ENCODE results near the gene MBOAT1. TPM values are rescaled to one million over a fixed set of nuclear protein-coding genes. Genes with fewer than 3 reads are reported as not detected.

MBOAT1 gene
- total RNA-seq, 1 donor from 2014 or later = 6.4 TPM

DNA sequence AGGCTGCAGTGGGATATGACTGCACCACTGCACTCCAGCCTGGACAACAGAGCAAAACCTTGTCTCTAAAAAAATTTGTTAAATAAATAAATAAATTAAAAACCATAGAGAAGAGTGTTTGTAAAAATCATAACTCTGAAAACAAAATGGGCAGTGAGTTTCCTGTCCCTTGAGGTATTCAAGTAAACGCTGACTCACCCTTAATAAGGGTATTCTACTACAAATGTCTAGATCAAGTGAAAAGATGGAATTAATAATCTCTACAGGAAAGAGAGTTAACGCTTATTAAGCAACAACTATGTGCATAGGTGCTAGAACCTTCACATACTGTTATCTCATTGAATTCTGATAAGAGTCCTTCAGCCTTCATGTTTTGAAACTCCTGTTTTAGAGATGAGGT lies 19.9 kb upstream of the MBOAT1 start:
- FAIRE-seq (no peak), DNase-seq (ENCODE audit: low read depth) (no peak)
- Histone ChIP-seq H3K9ac (ENCODE audit: low read length) (no peak overlapping the region), H3K9me3 (ENCODE audit: insufficient read depth, low read depth, low read length) (no peaks in the 10 kb centered on the region), H3K27me3 (ENCODE audit: insufficient read depth, low read length) (no peaks in the 10 kb centered on the region), H3K4me1 (ENCODE audit: insufficient read depth, low read length) (no peaks in the 10 kb centered on the region), H3K4me2 (ENCODE audit: low read length) (no peak overlapping the region), H2AFZ (ENCODE audit: low read depth, low read length) (no peak overlapping the region), H4K20me1 (ENCODE audit: insufficient read depth, low read length) (no peaks in the 10 kb centered on the region), H3K79me2 (ENCODE audit: insufficient read depth, low read length) (no peaks in the 10 kb centered on the region), H3K36me3 (ENCODE audit: insufficient read depth, low read length) (no peaks in the 10 kb centered on the region), H3K4me3 (ENCODE audit: insufficient read depth, low read depth, low read length) (no peak overlapping the region), H3K27ac (ENCODE audit: low read depth, low read length) (no peak overlapping the region)
- Mint-ChIP-seq H3K27me3 (ENCODE audit: low read depth, unreplicated experiment) (peaks cover 3% of the 10 kb centered on the region), H3K4me1 (ENCODE audit: low read depth, unreplicated experiment) (no peaks in the 10 kb centered on the region), H3K9me3 (ENCODE audit: unreplicated experiment) (peaks cover 6% of the 10 kb centered on the region), H3K36me3 (ENCODE audit: low read depth, unreplicated experiment) (no peaks in the 10 kb centered on the region), H3K27ac (ENCODE audit: unreplicated experiment) (no peak overlapping the region), H3K4me3 (ENCODE audit: unreplicated experiment) (no peak overlapping the region)
- no peak for TF ChIP-seq EZH2 (IDR thresholded peaks at IDR 0.05; ENCODE audit: insufficient read depth, low read length)
- TF ChIP-seq, protein P1, sequence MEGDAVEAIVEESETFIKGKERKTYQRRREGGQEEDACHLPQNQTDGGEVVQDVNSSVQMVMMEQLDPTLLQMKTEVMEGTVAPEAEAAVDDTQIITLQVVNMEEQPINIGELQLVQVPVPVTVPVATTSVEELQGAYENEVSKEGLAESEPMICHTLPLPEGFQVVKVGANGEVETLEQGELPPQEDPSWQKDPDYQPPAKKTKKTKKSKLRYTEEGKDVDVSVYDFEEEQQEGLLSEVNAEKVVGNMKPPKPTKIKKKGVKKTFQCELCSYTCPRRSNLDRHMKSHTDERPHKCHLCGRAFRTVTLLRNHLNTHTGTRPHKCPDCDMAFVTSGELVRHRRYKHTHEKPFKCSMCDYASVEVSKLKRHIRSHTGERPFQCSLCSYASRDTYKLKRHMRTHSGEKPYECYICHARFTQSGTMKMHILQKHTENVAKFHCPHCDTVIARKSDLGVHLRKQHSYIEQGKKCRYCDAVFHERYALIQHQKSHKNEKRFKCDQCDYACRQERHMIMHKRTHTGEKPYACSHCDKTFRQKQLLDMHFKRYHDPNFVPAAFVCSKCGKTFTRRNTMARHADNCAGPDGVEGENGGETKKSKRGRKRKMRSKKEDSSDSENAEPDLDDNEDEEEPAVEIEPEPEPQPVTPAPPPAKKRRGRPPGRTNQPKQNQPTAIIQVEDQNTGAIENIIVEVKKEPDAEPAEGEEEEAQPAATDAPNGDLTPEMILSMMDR (IDR thresholded peaks at IDR 0.05; ENCODE audit: insufficient read depth, low read depth, low read length) = no peak

DNA sequence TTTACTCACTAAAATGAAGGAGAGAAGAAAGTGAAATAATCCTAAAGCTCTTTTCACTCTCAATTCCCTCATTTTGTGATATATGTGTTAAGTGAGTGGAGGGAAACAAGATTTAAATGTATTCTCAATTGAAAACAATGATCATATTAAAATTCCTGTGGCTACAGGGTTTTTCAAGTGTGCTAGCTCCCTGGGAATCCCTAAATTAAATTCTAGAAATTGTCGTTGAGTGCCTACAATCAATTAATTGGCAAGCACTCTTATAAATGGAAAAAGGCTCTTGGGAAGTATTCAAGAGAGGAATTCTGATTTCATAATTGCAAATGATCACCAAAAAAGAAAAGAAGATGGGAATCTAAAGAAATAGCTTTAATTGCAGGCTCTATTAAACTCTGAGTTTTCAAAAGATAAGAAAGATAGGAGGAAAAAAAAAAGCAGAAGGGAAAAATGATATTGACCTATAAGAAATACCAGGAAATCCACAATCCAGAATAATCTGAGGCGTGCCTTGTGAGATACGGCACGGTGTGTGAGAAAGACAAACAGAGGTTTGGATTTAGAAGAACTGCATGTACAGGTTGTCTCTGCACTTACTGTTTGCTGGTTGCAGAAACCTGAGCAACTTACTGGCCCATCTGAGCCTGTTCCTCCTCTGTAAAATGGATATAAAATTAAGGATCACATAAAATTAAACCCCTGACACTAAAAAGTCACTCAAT lies 18.3 kb upstream of the MBOAT1 start:
- Mint-ChIP-seq H3K36me3 (ENCODE audit: low read depth, unreplicated experiment) (no peaks in the 10 kb centered on the region), H3K27me3 (ENCODE audit: low read depth, unreplicated experiment) (peaks cover 3% of the 10 kb centered on the region), H3K4me1 (ENCODE audit: low read depth, unreplicated experiment) (no peaks in the 10 kb centered on the region), H3K27ac (ENCODE audit: unreplicated experiment) (no peak overlapping the region), H3K4me3 (ENCODE audit: unreplicated experiment) (no peak overlapping the region), H3K9me3 (ENCODE audit: unreplicated experiment) (peaks cover 6% of the 10 kb centered on the region)
- Histone ChIP-seq H3K9me3 (ENCODE audit: insufficient read depth, low read depth, low read length) (no peaks in the 10 kb centered on the region), H3K9ac (ENCODE audit: low read length) (no peak overlapping the region), H3K4me2 (ENCODE audit: low read length) (no peak overlapping the region), H3K36me3 (ENCODE audit: insufficient read depth, low read length) (no peaks in the 10 kb centered on the region), H3K79me2 (ENCODE audit: insufficient read depth, low read length) (no peaks in the 10 kb centered on the region), H3K27ac (ENCODE audit: low read depth, low read length) (no peak overlapping the region), H3K4me1 (ENCODE audit: insufficient read depth, low read length) (no peaks in the 10 kb centered on the region), H3K27me3 (ENCODE audit: insufficient read depth, low read length) (no peaks in the 10 kb centered on the region), H3K4me3 (ENCODE audit: insufficient read depth, low read depth, low read length) (no peak overlapping the region), H4K20me1 (ENCODE audit: insufficient read depth, low read length) (no peaks in the 10 kb centered on the region), H2AFZ (ENCODE audit: low read depth, low read length) (no peak overlapping the region)
- no peak for FAIRE-seq
- no peak for TF ChIP-seq EZH2 (IDR thresholded peaks at IDR 0.05; ENCODE audit: insufficient read depth, low read length)
- TF ChIP-seq, protein P1 (IDR thresholded peaks at IDR 0.05; ENCODE audit: insufficient read depth, low read depth, low read length) = no peak
- DNase-seq (ENCODE audit: low read depth) = no peak

DNA sequence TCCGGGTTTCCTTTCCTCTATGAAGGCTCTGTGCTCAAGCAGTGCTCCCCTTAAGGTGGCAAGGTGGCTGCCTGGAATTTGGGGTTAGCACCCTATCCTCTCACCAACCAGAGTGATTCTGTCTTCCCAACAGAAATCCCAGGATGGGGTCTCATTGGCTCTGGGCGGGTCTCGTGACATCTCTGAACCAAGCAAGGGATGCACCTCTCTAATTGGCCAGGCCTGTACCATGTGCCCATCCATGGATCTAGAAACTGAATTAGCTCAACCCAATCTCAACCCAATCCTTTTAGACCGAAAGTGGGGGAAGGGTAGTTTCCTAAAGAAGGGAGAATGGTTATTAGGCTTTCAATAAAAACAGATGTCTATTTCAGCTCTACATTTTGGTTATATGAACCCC lies 17.6 kb upstream of the MBOAT1 start:
- no peak overlapping the region for H3K4me3 Mint-ChIP-seq (ENCODE audit: unreplicated experiment)
- H3K27me3 Mint-ChIP-seq (ENCODE audit: low read depth, unreplicated experiment) = peaks cover 3% of the 10 kb centered on the region
- TF ChIP-seq EZH2 (IDR thresholded peaks at IDR 0.05; ENCODE audit: insufficient read depth, low read length) = no peak
- TF ChIP-seq, protein P1 (IDR thresholded peaks at IDR 0.05; ENCODE audit: insufficient read depth, low read depth, low read length) = no peak
- Histone ChIP-seq H3K9me3 (ENCODE audit: insufficient read depth, low read depth, low read length) (no peaks in the 10 kb centered on the region), H3K4me3 (ENCODE audit: insufficient read depth, low read depth, low read length) (no peak overlapping the region), H2AFZ (ENCODE audit: low read depth, low read length) (no peak overlapping the region), H3K4me2 (ENCODE audit: low read length) (no peak overlapping the region), H4K20me1 (ENCODE audit: insufficient read depth, low read length) (no peaks in the 10 kb centered on the region), H3K4me1 (ENCODE audit: insufficient read depth, low read length) (no peaks in the 10 kb centered on the region), H3K36me3 (ENCODE audit: insufficient read depth, low read length) (no peaks in the 10 kb centered on the region), H3K27me3 (ENCODE audit: insufficient read depth, low read length) (no peaks in the 10 kb centered on the region), H3K79me2 (ENCODE audit: insufficient read depth, low read length) (no peaks in the 10 kb centered on the region), H3K9ac (ENCODE audit: low read length) (no peak overlapping the region), H3K27ac (ENCODE audit: low read depth, low read length) (no peak overlapping the region)
- H3K9me3 Mint-ChIP-seq (ENCODE audit: unreplicated experiment) = peaks cover 6% of the 10 kb centered on the region
- DNase-seq (ENCODE audit: low read depth) = no peak
- H3K4me1 Mint-ChIP-seq (ENCODE audit: low read depth, unreplicated experiment) = no peaks in the 10 kb centered on the region
- no peak for FAIRE-seq
- H3K27ac Mint-ChIP-seq (ENCODE audit: unreplicated experiment) = no peak overlapping the region
- no peaks in the 10 kb centered on the region for H3K36me3 Mint-ChIP-seq (ENCODE audit: low read depth, unreplicated experiment)

All from astrocyte (in vitro differentiated cells and primary cell).